Right cardiac atrium (tissue), 5 donors: ENCODE measurements around the gene GOLGA8J. TPM values are rescaled to one million over a fixed set of nuclear protein-coding genes. Genes with fewer than 3 reads are reported as not detected.
"Not testable (repeated sequence)": the region's sequence is repeated elsewhere in the genome, so short reads cannot be mapped to it uniquely, and the experiment has no call there.

Experiments
- ATAC-seq, 2 donors: fragments of 200-7000 bp; cut with Tn5 transposase; one replicate each; pipeline versions ENCODE4 v1.8.0 to v1.9.1; 2020; ENCODE audit warnings: moderate library complexity in 2 of 2, mild to moderate bottlenecking in 1 of 2
- DNase-seq, 3 donors: peaks; one replicate each; pipeline ENCODE4 v3.0.0-alpha.2; 2020
- H3K27ac ChIP-seq: one replicate; pipeline ENCODE4 v1.5.1; 2013; ENCODE audit warnings: mild to moderate bottlenecking, low read length, control low read depth, moderate library complexity
- H3K27me3 ChIP-seq: one replicate; pipeline ENCODE4 v1.6.1; 2013; ENCODE audit not compliant: control insufficient read depth, insufficient read depth
- H3K4me1 ChIP-seq: one replicate; pipeline ENCODE4 v1.6.1; 2013; ENCODE audit warnings: low read length; ENCODE audit not compliant: control insufficient read depth, insufficient read depth
- H3K4me3 ChIP-seq: one replicate; pipeline ENCODE4 v1.5.1; 2013; ENCODE audit warnings: low read length, control low read depth
- H3K9me3 ChIP-seq: one replicate; pipeline ENCODE4 v1.6.1; 2013; ENCODE audit warnings: low read length; ENCODE audit not compliant: control insufficient read depth
- whole genome bisulfite sequencing: extraction: QIAGEN DNeasy Blood & Tissue Kit; methylation state at CpG from one replicate; pipeline ENCODE4 v1.1.7; 2013; 5-methylcytosine and 5-hydroxymethylcytosine counted together
- intact Hi-C, 4 donors: fragments of 100-400 bp; cut with DNase I; formaldehyde crosslinking; loops; one replicate each; pipeline versions ENCODE4 v1.11.0 to v1.14.0; 2022 to 2023
- polyA plus RNA-seq: library from polyadenylated mRNA; stranded (reverse); fragments of 200-250 nt; gene quantifications from one replicate; pipeline ENCODE4 v1.2.3, GENCODE V29; 2013
- total RNA-seq, 4 donors: library from RNA; stranded (reverse); fragmentation: NEBNext Ultra II Directional; extraction: Animal tissue kit (Norgen Biotek cat#: 25700); gene quantifications; one replicate each; pipeline ENCODE4 v1.2.1, GENCODE V29; 2021
- donor health status: healthy with polysubstance abuse.
- donor health status: DM: no; HTN: yes; CAD: no.
- donor health status: DM: no; HTN: no; CAD: no.
- donor health status: DM: no; HTN: yes; CAD: no; lungs with severe emphysema.
- donor health status: DM: yes; HTN: yes; CAD: no.

GOLGA8J gene
- total and polyA plus RNA-seq, 5 donors, result 0.28 to 0.32 TPM; not detected in 3

DNA sequence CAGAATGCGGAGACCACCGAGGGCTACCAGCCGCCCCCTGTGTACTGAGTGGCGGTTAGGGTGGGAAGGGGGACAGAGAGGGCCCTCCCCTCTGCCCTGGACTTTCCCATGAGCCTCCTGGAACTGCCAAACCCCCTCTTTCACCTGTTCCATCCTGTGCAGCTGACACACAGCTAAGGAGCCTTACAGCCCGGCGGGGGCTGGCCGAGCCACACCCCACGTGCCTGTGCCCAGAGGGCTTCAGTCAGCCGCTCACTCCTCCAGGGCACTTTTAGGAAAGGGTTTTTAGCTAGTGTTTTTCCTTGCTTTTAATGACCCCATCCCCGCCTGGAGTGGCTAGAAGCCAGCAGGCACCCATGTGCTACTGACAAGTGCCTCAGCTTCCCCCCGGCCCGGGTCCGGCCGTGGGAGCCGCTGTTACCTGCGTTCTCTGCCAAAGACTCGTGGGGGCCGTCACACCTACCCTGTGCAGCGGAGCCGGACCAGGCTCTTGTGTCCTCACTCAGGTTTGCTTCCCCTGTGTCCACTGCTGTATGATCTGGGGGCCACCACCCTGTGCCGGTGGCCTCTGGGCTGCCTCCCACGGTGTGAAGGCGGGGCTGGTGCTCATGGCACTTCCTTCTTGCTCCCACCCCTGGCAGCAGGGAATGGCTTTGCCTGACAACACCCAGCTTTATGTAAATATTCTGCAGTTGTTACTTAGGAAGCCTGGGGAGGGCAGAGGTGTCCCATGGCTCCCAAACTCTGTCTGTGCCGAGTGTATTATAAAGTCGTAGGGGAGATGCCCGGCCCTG lies 37.3 kb upstream of the GOLGA8J start:
- WGBS, result 73% methylated on average over 26 of the region's 26 CpGs
- H3K27ac ChIP-seq, intact Hi-C loops, H3K4me3 ChIP-seq, H3K9me3 ChIP-seq, H3K27me3 ChIP-seq, H3K4me1 ChIP-seq: not testable (repeated sequence)
- DNase-seq, result peak in 1 of 3 donors; percentile 31
- ATAC-seq, result peak; percentile 18 to 54

DNA sequence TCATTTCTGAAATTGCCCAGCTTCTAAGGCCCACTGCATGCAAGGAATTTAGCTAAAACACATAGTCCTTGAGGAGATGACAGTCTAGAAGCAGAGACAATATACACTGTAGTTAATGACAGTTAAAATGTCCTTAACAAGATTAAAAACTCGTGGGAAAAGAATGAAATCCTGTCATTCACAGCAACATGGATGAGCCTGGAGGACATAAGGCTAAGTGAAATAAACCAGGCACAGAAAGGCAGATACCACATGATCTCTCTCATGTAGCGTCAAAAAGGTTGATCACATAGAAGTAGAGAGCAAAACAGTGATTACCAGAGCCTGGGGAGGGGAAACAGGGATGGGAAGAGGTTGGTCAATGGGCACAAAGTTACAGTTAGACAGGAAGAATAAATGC lies 36.3 kb upstream of the GOLGA8J start:
- intact Hi-C loops, result no loop called here
- ATAC-seq, result no peak

DNA sequence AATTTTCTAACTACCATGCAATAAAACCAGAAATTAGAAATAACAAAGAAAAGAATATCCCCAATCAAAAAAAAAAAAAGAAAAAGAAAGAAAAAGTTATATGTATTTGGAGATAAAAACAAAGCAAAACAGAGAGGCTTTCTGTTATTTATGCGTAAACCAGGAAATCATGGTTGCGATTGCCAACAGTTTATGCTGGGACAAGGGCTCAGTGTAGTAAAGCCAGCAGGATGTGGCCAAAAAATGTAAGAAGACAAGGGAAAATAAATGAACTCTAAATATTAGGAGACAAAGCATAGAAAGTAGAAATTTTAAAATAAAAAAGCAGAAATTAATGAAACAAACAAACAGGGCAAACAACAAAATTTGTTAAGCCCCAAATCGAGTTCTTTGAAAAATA lies 27.2 kb upstream of the GOLGA8J start:
- 70% methylated on average over 3 of the region's 3 CpGs for WGBS
- ATAC-seq (no peak), DNase-seq (no peak)
- Histone ChIP-seq H3K27ac (no peak overlapping the region), H3K27me3 (no peaks in the 10 kb centered on the region), H3K4me1 (no peaks in the 10 kb centered on the region), H3K9me3 (no peaks in the 10 kb centered on the region), H3K4me3 (no peak overlapping the region)
- intact Hi-C loops, result no loop called here

More for the DNA sequence above, 36.3 kb upstream of the GOLGA8J start:
- Histone ChIP-seq H3K9me3 (no peaks in the 10 kb centered on the region), H3K4me3 (no peak overlapping the region), H3K4me1 (no peaks in the 10 kb centered on the region), H3K27ac (no peak overlapping the region), H3K27me3 (no peaks in the 10 kb centered on the region)
- WGBS, result 51% methylated on average over 2 of the region's 2 CpGs
- no peak for DNase-seq

DNA sequence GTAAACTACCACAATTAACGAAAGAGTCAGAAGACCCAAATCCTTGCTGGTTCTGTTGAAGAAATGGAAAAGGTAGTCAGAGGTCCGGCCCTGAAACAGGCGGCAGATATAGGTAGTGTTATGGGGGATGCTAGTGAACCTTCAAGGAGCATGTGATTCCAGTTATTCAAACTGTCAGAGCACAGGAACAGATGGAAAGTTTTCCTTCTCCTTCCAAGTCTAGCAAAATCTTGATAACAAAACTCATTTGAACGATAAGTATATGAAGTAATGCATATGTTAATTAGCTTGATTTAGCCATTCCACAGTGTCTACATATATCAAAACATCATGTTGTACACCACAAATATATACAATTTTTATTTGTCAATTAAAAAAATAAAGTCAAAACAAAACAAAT lies 26.6 kb upstream of the GOLGA8J start:
- intact Hi-C loops, result no loop called here
- WGBS, result 72% methylated on average over 4 of the region's 4 CpGs

DNA sequence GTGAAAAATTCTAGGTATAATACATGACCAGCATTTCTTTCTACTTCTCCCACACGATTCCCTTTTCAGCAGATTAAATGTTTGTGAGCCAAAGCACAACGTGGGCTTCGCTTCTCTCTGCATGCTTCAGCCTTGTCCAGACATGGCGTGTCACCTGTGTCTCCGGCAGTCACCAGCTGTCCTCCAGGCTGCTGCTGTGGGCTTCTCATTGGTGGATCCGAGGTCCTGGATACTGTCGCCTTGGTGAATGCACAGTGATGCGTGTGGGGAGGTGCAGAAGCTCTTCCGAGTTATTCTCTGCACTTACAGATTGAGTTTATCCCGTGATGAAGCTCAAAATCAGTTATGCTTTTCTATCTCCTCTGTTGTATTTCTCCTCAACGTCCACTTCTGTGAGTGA lies 23.0 kb upstream of the GOLGA8J start:
- no peaks in the 10 kb centered on the region for H3K9me3 ChIP-seq
- intact Hi-C loops, result no loop called here
- DNase-seq (no peak), ATAC-seq (no peak)
- no peaks in the 10 kb centered on the region for H3K27me3 ChIP-seq
- H3K4me1 ChIP-seq, result no peaks in the 10 kb centered on the region
- whole genome bisulfite sequencing, result 81% methylated on average over 11 of the region's 11 CpGs
- no peak overlapping the region for H3K4me3 ChIP-seq
- H3K27ac ChIP-seq, result no peak overlapping the region

More for the DNA sequence above, 26.6 kb upstream of the GOLGA8J start:
- no peaks in the 10 kb centered on the region for H3K27me3 ChIP-seq
- no peak overlapping the region for H3K4me3 ChIP-seq
- ATAC-seq (no peak), DNase-seq (no peak)
- no peak overlapping the region for H3K27ac ChIP-seq
- no peaks in the 10 kb centered on the region for H3K9me3 ChIP-seq
- H3K4me1 ChIP-seq, result no peaks in the 10 kb centered on the region

DNA sequence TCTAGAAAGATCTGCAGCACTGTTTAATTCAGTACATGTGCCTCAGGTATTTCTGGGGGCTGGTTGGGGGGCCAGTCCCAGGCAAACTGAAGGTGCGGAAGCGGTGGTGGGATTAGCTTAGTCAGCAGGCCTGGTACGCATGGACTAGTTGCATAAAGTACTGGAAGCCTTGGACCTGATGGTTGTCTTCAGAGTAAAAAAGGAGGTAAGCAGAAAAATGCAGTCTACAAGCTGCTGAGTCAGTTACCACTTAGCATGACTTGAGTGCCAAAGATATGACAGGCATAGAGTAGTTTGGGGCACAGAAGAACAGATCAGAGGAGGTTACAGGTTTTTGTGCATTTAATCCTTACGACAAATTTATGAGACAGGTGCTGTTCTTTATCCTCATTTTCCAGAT lies 19.9 kb upstream of the GOLGA8J start:
- WGBS, result 95% methylated on average over 4 of the region's 4 CpGs
- no peak overlapping the region for H3K4me3 ChIP-seq
- H3K27ac ChIP-seq, result no peak overlapping the region
- intact Hi-C loops, result no loop called here
- H3K27me3 ChIP-seq, result no peaks in the 10 kb centered on the region
- ATAC-seq (no peak), DNase-seq (no peak)
- no peaks in the 10 kb centered on the region for H3K9me3 ChIP-seq
- no peaks in the 10 kb centered on the region for H3K4me1 ChIP-seq

DNA sequence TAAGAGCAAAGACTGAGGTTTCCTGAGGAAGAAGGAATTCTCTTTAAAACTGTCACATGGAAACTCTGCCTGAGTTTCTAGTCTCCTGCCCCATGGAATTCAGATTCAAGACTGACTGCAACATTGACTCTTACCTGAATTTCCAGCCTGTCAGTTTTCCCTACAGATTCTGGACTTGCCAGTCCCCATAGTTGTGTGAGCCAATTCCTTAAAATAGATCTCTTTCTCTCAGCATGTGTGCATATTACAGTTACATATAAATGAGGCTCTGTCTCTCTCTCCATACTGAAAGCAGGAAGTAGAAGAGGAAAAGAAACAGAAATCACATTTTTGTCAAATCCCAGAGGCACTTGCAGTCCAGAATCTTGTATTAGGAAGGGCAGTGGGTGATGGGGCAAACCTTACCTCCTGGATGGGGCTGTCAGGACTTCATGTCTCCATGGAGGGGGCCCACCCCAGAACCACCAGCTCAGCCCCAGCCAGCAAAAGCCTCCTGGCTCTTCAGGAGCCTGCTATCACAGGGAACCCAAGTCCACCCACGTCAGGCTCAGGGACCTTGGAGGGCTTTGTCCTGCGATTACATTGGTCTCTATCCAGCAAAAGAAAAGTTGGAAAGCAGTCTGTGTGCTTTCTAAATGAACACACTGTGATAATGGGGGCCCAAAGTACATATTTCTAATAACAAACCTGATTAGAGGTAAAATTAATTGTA lies 18.8 kb upstream of the GOLGA8J start:
- 20% methylated on average over 2 of the region's 2 CpGs for WGBS
- Histone ChIP-seq H3K27me3 (no peaks in the 10 kb centered on the region), H3K27ac (no peak overlapping the region), H3K4me3 (no peak overlapping the region), H3K9me3 (no peaks in the 10 kb centered on the region), H3K4me1 (no peaks in the 10 kb centered on the region)
- DNase-seq (no peak), ATAC-seq (peak in 1 of 2 donors; percentile 63)
- intact Hi-C loops, result no loop called here

DNA sequence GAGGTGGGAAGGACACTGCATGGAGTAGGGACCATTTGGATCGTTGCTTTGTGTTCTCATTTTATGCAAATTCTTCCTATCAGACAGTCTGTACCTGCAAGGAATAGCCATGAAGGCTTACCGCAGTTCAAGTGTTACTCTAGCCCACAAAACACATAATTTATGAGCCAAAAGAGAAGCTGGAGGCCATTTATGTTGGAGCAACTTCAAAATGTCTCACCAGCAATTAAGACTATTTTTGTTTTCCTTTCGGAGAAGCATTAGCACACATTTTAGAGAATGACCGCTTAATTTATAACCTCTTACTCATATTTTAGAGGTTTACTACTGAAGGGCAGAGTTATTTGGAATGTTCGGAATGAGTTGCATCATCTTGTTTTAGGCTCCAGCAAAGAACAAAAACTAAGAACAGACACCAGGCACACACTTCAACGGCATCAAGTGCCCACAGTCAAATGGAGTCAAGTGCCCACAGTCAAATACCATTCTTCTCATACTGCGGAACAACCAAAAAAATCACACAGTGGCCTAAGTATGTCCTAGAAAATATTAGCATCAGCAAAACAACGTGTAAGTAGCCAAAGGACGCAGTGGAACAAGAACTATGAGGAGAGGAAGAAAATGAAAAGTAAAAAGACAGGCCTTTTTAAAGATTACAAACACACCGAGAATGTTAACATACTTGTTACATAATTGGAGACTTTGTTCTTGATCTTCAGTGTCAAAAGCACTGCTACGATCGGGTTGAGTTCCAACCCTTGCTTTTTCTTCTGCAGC lies 17.5 kb upstream of the GOLGA8J start:
- Histone ChIP-seq H3K27me3 (no peaks in the 10 kb centered on the region), H3K27ac (peak overlapping the region; percentile 6), H3K4me3 (no peak overlapping the region), H3K4me1 (no peaks in the 10 kb centered on the region), H3K9me3 (no peaks in the 10 kb centered on the region)
- 63% methylated on average over 12 of the region's 12 CpGs for WGBS
- DNase-seq (no peak), ATAC-seq (peak in 1 of 2 donors; percentile 70)
- intact Hi-C loops, result no loop called here

DNA sequence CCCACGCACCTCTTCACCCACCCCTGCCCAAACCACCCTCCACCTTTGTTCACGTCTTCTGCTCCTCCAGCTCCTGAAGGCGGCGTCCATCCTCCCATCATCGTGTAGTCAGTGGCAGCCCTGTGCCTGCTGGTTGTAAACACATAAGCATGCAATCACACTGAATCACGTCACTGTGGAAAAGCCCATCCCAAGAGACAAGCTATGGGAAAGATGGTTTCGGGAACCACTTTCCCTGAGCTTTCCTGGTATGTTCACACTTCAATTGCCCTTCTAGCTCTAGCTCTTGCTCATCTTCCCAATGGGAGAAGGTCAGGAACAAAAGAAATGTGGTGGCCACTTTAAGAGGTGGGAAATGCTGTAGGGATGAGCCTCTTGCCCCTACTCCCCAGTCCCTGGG lies 14.4 kb upstream of the GOLGA8J start:
- 87% methylated on average over 7 of the region's 7 CpGs for WGBS
- DNase-seq, result no peak
- Histone ChIP-seq H3K4me3 (no peak overlapping the region), H3K27ac (no peak overlapping the region), H3K4me1 (no peaks in the 10 kb centered on the region), H3K27me3 (no peaks in the 10 kb centered on the region), H3K9me3 (no peaks in the 10 kb centered on the region)
- intact Hi-C loops, result no loop called here
- no peak for ATAC-seq

DNA sequence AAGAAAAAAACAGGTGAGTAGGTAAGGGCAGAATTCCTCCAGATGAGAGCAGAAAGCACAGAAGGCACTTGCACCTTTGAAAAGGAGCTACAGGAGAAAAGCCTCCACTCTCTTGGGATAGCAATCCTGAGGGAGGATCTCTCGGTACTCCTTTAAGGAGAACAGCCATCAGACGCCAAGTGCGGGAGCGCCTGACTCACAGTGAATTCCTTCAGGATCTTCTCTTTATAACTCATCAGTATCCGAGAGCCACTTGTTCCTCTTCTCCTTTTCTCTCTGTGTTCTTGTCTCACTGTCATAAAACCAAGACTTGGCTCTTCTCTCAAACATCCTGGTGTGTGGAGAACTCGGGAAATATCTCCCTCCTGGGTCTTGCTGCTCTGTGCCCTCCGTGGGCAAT lies 10.1 kb upstream of the GOLGA8J start:
- no peak overlapping the region for H3K4me3 ChIP-seq
- intact Hi-C loops, result loop anchor here in 1 of 4 donors (10.0 kb wide), 1 partner anchor 408 kb away; no protein-coding TSS in a partner anchor
- DNase-seq (no peak), ATAC-seq (no peak)
- no peaks in the 10 kb centered on the region for H3K27me3 ChIP-seq
- no peaks in the 10 kb centered on the region for H3K4me1 ChIP-seq
- no peaks in the 10 kb centered on the region for H3K9me3 ChIP-seq
- 64% methylated on average over 7 of the region's 7 CpGs for WGBS
- H3K27ac ChIP-seq, result no peak overlapping the region

DNA sequence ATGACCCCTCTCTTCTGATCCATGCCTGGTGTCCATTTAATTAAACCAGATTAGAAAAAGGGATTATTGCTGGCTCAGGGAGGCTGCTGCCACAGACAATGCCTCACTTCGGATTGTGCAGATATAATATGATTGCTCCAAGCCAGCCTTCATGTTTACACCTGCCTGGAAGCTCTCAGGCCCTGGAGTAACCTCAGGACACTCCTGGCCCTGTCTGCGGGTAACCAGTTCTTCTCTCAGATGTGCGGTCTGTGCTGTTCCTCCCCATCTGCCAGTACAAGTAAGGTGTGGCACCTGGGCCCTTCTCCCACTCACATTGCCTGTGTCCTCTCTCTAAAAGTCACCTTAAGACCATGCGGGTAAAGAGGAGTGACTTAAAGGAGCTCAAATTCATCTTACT lies 8.8 kb upstream of the GOLGA8J start:
- no peaks in the 10 kb centered on the region for H3K27me3 ChIP-seq
- DNase-seq (no peak), ATAC-seq (no peak)
- no peak overlapping the region for H3K4me3 ChIP-seq
- WGBS, result 86% methylated on average over 4 of the region's 4 CpGs
- H3K27ac ChIP-seq, result no peak overlapping the region
- no peaks in the 10 kb centered on the region for H3K9me3 ChIP-seq
- intact Hi-C loops, result loop anchor here in 1 of 4 donors (10.0 kb wide), 1 partner anchor 409 kb away; no protein-coding TSS in a partner anchor
- no peaks in the 10 kb centered on the region for H3K4me1 ChIP-seq
